ENCODE measurements around the gene PLIN5. TPM values are rescaled to one million over a fixed set of nuclear protein-coding genes. Genes with fewer than 3 reads are reported as not detected.

PLIN5 gene
- total and polyA plus RNA-seq, 10 donors, result 0.82 to 18.4 (median 7.5) TPM

GRCh38 chr19:4552525-4552819, 17.4 kb upstream of the PLIN5 start:
- intact Hi-C loops (cut with DNase I; ENCODE audit: low total_unique reads), result no loop called here
- no peak overlapping the region for H3K27ac ChIP-seq
- peaks cover 0 to 39% (median 13%) of the 10 kb centered on the region in 6 donors for H3K4me1 ChIP-seq
- 86 to 94% (median 88%) methylated on average over 5 to 18 of the region's 18 CpGs for WGBS, 5 donors
- no peaks in the 10 kb centered on the region for H3K9me3 ChIP-seq
- peaks cover 0 to 88% (median 17%) of the 10 kb centered on the region in 6 donors for H3K36me3 ChIP-seq
- TF ChIP-seq POLR2A (IDR thresholded peaks at IDR 0.05) (no peak), POLR2AphosphoS5 (IDR thresholded peaks at IDR 0.05) (peak in 1 of 3 donors; percentile 70), CTCF (IDR thresholded peaks at IDR 0.05 in 8 of 11, conservative IDR thresholded peaks at IDR 0.05 in 3 of 11) (no peak)
- DNase-seq, result no peak
- H3K4me3 ChIP-seq, result no peak overlapping the region
- peaks cover 0 to 35% (median 0%) of the 10 kb centered on the region in 7 donors for H3K27me3 ChIP-seq (replicated peaks in 1 of 7)

- DNase-seq, result no peak
- intact Hi-C loops (cut with DNase I; ENCODE audit: low total_unique reads), result no loop called here
- peaks cover 0 to 30% (median 13%) of the 10 kb centered on the region in 6 donors for H3K4me1 ChIP-seq
- H3K4me3 ChIP-seq, result no peak overlapping the region
- WGBS, 5 donors, result 85 to 93% (median 87%) methylated on average over 26 of the region's 26 CpGs
- no peaks in the 10 kb centered on the region for H3K9me3 ChIP-seq
- H3K36me3 ChIP-seq, result peaks cover 0 to 89% (median 17%) of the 10 kb centered on the region in 6 donors
- TF ChIP-seq POLR2AphosphoS5 (IDR thresholded peaks at IDR 0.05) (peak in 1 of 3 donors; percentile 52), CTCF (IDR thresholded peaks at IDR 0.05 in 8 of 11, conservative IDR thresholded peaks at IDR 0.05 in 3 of 11) (no peak), POLR2A (IDR thresholded peaks at IDR 0.05) (no peak)
- peaks cover 0 to 35% (median 0%) of the 10 kb centered on the region in 7 donors for H3K27me3 ChIP-seq (replicated peaks in 1 of 7)
- no peak overlapping the region for H3K27ac ChIP-seq
Observed at GRCh38 chr19:4550479-4551050, 15.5 kb upstream of the PLIN5 start.

- Histone ChIP-seq H3K27ac (no peak overlapping the region), H3K36me3 (peaks cover 0 to 83% (median 17%) of the 10 kb centered on the region in 6 donors), H3K4me3 (no peak overlapping the region), H3K4me1 (peaks cover 0 to 33% (median 13%) of the 10 kb centered on the region in 6 donors), H3K9me3 (no peaks in the 10 kb centered on the region), H3K27me3 (replicated peaks in 1 of 7) (peaks cover 0 to 35% (median 0%) of the 10 kb centered on the region in 7 donors)
- WGBS, 5 donors, result 87 to 95% (median 94%) methylated on average over 16 to 18 of the region's 18 CpGs
- intact Hi-C loops (cut with DNase I; ENCODE audit: low total_unique reads), result no loop called here
- TF ChIP-seq CTCF (IDR thresholded peaks at IDR 0.05 in 8 of 11, conservative IDR thresholded peaks at IDR 0.05 in 3 of 11) (no peak), POLR2A (IDR thresholded peaks at IDR 0.05) (no peak), POLR2AphosphoS5 (IDR thresholded peaks at IDR 0.05) (peak in 1 of 3 donors; percentile 39)
- DNase-seq, result no peak
Observed at GRCh38 chr19:4550018-4550417, 15.0 kb upstream of the PLIN5 start.

GRCh38 chr19:4548238-4548584, 13.2 kb upstream of the PLIN5 start:
- Histone ChIP-seq H3K4me3 (no peak overlapping the region), H3K36me3 (peaks cover 0 to 79% (median 17%) of the 10 kb centered on the region in 6 donors), H3K27ac (peak overlapping the region in 2 of 8 donors; percentile 1 to 48), H3K9me3 (no peaks in the 10 kb centered on the region), H3K4me1 (peaks cover 0 to 44% (median 14%) of the 10 kb centered on the region in 6 donors), H3K27me3 (replicated peaks in 1 of 7) (peaks cover 0 to 38% (median 0%) of the 10 kb centered on the region in 7 donors)
- WGBS, 5 donors, result 54 to 76% (median 64%) methylated on average over 9 to 14 of the region's 14 CpGs
- TF ChIP-seq POLR2A (IDR thresholded peaks at IDR 0.05) (no peak), POLR2AphosphoS5 (IDR thresholded peaks at IDR 0.05) (peak in 1 of 3 donors; percentile 17)
- DNase-seq, result no peak
- intact Hi-C loops (cut with DNase I; ENCODE audit: low total_unique reads), result no loop called here
